ENCODE measurements around the gene HNRNPAB. TPM values are rescaled to one million over a fixed set of nuclear protein-coding genes. Genes with fewer than 3 reads are reported as not detected.

Gene HNRNPAB
- total and polyA plus RNA-seq, 2 donors (not counting 3 experiments of a cell fraction or from before 2014, with no cell fraction given): 207 to 309 TPM

DNA sequence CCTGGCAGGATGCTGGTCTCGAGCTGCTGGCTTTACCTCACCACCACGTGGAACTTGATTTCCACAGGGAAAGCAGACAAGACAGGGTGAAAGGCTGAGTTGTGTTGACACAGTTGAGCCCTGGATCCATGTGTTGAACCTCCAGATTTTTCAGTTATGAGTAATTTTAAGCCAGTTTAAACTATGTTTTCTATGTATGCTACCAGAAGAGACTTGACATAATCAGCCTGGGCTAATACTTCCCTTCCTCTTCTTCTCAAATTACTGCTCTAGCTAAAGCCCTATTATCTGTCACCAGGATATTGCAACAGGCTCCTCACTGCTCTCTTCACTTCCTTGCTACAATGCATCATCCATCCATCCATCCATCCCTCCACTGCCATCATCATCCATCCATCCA, 40.2 kb downstream of the HNRNPAB start:
- H3K9me3 ChIP-seq (replicated peaks; ENCODE audit: control insufficient read depth, insufficient read depth, low read length): no peaks in the 10 kb centered on the region
- CTCF ChIA-PET: interaction anchor here (1.9 kb wide), 1 partner anchor 10 kb away, joined by 9 read pairs; no protein-coding TSS in a partner anchor
- peaks cover 14% of the 10 kb centered on the region for H3K4me1 ChIP-seq (ENCODE audit: control insufficient read depth, extremely low read depth, insufficient read depth, low read length)
- no TSS peak for BruUV-seq (replicated peaks)
- H3K9ac ChIP-seq (replicated peaks; ENCODE audit: extremely low read depth, insufficient read depth, low read length): no peak overlapping the region
- FAIRE-seq (no peak), DNase-seq (ENCODE audit: low read depth, low spot score) (no peak)
- no peaks in the 10 kb centered on the region for H3K9me1 ChIP-seq (replicated peaks; ENCODE audit: control insufficient read depth, extremely low read depth, insufficient read depth, low read length)
- H3K36me3 ChIP-seq (ENCODE audit: control insufficient read depth in 2 of 2, extremely low read depth in 1 of 2, insufficient read depth in 2 of 2, low read length in 2 of 2): no peaks in the 10 kb centered on the region
- TF ChIP-seq, protein P1, sequence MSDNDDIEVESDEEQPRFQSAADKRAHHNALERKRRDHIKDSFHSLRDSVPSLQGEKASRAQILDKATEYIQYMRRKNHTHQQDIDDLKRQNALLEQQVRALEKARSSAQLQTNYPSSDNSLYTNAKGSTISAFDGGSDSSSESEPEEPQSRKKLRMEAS (IDR thresholded peaks at IDR 0.05; ENCODE audit: insufficient read depth, insufficient read length): no peak
- TF ChIP-seq POLR2A (IDR thresholded peaks at IDR 0.05; ENCODE audit: low read depth, low read length) (no peak), FOS (IDR thresholded peaks at IDR 0.05; ENCODE audit: borderline replicate concordance, insufficient read depth, low read length) (no peak), MYC (IDR thresholded peaks at IDR 0.05; ENCODE audit: low read depth, low read length) (no peak), JUN (IDR thresholded peaks at IDR 0.05; ENCODE audit: borderline replicate concordance, insufficient read depth, insufficient read length, low read depth) (no peak), EZH2 (IDR thresholded peaks at IDR 0.05; ENCODE audit: borderline replicate concordance, low read depth, low read length, severe bottlenecking) (no peak), GATA2 (IDR thresholded peaks at IDR 0.05; ENCODE audit: insufficient read depth, insufficient read length, low read depth, low read length) (no peak), POLR2AphosphoS5 (IDR thresholded peaks at IDR 0.05; ENCODE audit: insufficient read depth, low read depth, low read length) (no peak)
- TF ChIP-seq, protein P2, sequence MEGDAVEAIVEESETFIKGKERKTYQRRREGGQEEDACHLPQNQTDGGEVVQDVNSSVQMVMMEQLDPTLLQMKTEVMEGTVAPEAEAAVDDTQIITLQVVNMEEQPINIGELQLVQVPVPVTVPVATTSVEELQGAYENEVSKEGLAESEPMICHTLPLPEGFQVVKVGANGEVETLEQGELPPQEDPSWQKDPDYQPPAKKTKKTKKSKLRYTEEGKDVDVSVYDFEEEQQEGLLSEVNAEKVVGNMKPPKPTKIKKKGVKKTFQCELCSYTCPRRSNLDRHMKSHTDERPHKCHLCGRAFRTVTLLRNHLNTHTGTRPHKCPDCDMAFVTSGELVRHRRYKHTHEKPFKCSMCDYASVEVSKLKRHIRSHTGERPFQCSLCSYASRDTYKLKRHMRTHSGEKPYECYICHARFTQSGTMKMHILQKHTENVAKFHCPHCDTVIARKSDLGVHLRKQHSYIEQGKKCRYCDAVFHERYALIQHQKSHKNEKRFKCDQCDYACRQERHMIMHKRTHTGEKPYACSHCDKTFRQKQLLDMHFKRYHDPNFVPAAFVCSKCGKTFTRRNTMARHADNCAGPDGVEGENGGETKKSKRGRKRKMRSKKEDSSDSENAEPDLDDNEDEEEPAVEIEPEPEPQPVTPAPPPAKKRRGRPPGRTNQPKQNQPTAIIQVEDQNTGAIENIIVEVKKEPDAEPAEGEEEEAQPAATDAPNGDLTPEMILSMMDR (IDR thresholded peaks at IDR 0.05; ENCODE audit: extremely low read depth in 1 of 2, insufficient read depth in 1 of 2, low read depth in 1 of 2, low read length in 2 of 2): no peak
- H3K4me3 ChIP-seq (replicated peaks in 1 of 3; ENCODE audit: insufficient read depth in 1 of 3, low read depth in 1 of 3, low read length in 3 of 3): no peak overlapping the region
- intact Hi-C loops (cut with micrococcal nuclease) (no loop called here), dilution Hi-C loops (cut with MboI; ENCODE audit: extremely low pct_ligation_motif_present, low sequenced_read_pairs) (no loop called here)
- no peak overlapping the region for H3K27ac ChIP-seq (ENCODE audit: insufficient read depth, low read depth, low read length)
- H3K4me2 ChIP-seq (ENCODE audit: insufficient read depth, low read length): no peak overlapping the region
- H4K20me1 ChIP-seq (replicated peaks; ENCODE audit: control insufficient read depth, extremely low read depth, insufficient read depth, low read length): no peaks in the 10 kb centered on the region
- H3K27me3 ChIP-seq (ENCODE audit: control insufficient read depth in 2 of 2, insufficient read depth in 2 of 2, low read length in 2 of 2): no peaks in the 10 kb centered on the region
- no peaks in the 10 kb centered on the region for H3K79me2 ChIP-seq (ENCODE audit: control insufficient read depth, insufficient read depth, low read length)
- POLR2A ChIA-PET: no interaction called here
- no peak overlapping the region for H2AFZ ChIP-seq (ENCODE audit: low read depth, low read length)
